Inferior parietal cortex (tissue), 1 donor: ENCODE results near the gene LARGE1.

Source experiments
- DNase-seq: peaks from one replicate; pipeline ENCODE4 v3.0.0-alpha.2; 2016; ENCODE audit errors: extremely low spot score

The LARGE1 gene

GRCh38 chr22:33913188-33913587, 7.1 kb downstream of the LARGE1 start:
- DNase-seq = no peak

DNA sequence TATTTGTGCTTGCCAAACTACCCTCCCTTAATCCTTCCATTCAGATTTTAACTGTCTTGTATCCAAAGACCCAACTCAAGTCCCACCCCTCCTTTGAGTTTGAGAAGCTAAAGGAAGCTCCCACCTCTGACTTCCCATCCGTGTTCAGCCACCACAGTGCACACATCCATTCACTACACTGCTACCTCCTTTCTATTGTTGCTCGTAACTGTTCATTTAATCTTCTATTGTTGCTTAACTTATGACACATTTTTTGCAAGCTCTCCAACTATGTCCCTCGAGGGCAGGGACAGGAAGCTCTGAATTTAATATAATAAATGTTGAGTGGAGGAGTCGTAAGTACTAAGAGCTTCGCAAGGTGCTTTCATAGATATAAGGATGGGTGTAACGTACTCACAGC, 10.4 kb downstream of the LARGE1 start:
- DNase-seq = no peak

- no peak for DNase-seq
Observed at GRCh38 chr22:33909075-33909458, 11.2 kb downstream of the LARGE1 start.

GRCh38 chr22:33908171-33909074, 11.9 kb downstream of the LARGE1 start:
- DNase-seq = no peak

DNA sequence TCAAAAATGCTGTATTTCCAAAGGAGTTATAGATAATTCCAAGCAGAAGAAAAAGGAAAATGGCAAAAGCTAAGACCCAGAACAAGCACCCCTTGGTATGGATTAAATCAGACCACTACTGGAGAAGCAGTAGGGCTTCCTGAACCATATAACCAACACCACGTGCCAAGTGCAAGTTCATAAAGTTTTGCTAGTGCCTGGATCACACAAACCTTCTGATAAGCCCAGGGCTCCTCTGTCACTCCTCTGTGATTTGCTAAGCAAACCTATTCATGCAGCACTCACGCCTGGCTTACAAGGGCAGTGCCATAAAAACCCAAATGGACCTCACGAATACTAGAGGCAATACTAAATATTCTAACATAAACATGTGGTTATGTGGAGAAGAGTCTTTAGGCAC, 13.3 kb downstream of the LARGE1 start:
- no peak for DNase-seq

GRCh38 chr22:33906475-33906874, 13.8 kb downstream of the LARGE1 start:
- DNase-seq = no peak

DNA sequence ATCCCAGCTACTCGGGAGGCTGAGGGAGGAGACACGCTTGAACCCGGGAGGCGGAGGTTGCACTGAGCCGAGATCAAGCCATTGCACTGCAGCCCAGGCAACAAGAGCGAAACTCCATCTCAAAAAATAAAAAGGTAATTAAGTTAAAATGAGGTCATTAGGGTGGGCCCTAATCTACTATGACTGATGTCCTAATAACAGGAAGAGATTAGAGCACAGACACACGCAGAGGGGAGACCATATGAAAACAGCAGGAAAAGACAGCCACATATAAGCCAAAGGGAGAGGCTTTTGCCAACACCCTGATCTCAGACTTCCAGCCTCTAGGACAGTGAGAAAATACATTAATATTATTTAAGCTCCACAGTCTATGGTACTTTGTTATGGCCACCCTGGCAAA, 17.3 kb downstream of the LARGE1 start:
- no peak for DNase-seq

GRCh38 chr22:33902073-33902472, 18.2 kb downstream of the LARGE1 start:
- no peak for DNase-seq

GRCh38 chr22:33898121-33898520, 22.2 kb downstream of the LARGE1 start:
- DNase-seq = no peak

DNA sequence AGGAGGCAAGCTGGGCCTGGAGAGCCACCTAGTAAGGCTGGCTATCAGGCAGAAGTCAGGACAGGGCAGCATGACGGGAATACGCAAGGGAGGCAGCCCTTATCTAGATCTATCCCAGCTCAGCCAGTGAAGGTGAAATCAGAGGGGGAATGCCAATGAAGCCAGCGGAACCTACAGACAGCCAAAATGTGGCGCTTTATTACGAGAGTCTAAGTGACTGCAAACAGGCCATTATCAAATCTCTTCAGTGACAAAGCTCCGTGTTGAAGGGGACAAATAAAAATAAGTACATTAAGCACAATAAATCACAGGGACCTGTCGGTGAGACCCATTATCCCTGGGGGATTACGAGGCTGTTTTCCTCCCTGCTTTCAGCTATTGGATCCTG, 22.8 kb downstream of the LARGE1 start:
- no peak for DNase-seq

- no peak for DNase-seq
Observed at GRCh38 chr22:33896575-33897447, 23.5 kb downstream of the LARGE1 start.

GRCh38 chr22:33896154-33896553, 24.1 kb downstream of the LARGE1 start:
- DNase-seq = no peak

DNA sequence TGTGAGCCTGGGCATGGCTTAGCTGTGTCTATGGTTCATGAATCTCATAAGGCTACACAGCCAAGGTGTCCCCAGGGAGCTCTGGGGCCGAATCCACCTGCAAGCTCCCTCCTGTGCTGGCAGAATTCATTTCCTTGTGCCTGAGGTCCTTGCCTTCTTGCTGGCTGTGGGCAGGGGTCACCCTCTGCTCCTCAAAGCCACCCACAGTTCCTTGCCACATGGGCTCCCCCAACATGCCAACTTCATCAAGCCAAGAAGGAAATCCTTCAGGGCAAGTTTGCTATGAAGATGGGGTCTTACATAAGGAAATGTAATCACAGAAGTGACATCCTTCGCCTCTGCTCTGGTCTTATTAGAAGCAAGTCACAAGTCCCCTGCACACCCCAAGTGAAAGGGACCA, 24.8 kb downstream of the LARGE1 start:
- DNase-seq = no peak

DNA sequence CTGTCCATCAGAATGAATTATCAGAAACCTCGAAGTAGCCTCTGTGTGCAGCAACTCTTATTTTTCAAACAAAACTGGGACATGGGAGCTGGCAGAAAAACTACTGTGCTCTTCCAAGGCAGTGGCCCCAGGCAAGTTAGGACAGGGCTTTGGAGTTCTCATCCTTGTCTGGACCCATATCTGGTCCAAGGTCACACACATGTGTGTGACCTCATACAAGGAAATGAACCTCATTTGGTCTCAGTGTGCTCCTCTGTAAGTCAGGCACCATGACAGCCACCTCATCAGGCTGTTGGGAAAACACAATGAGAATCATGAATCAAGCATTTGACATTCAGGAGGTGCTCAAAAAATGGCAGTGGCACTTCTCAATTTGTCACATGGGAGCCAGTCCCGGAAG, 25.8 kb downstream of the LARGE1 start:
- DNase-seq = no peak

GRCh38 chr22:33894036-33894435, 26.2 kb downstream of the LARGE1 start:
- no peak for DNase-seq

GRCh38 chr22:33893512-33893911, 26.8 kb downstream of the LARGE1 start:
- DNase-seq = no peak

- no peak for DNase-seq
Observed at GRCh38 chr22:33891992-33892391, 28.3 kb downstream of the LARGE1 start.

- no peak for DNase-seq
Observed at GRCh38 chr22:33891455-33891854, 28.8 kb downstream of the LARGE1 start.

- DNase-seq = no peak
Observed at GRCh38 chr22:33889748-33890147, 30.5 kb downstream of the LARGE1 start.

DNA sequence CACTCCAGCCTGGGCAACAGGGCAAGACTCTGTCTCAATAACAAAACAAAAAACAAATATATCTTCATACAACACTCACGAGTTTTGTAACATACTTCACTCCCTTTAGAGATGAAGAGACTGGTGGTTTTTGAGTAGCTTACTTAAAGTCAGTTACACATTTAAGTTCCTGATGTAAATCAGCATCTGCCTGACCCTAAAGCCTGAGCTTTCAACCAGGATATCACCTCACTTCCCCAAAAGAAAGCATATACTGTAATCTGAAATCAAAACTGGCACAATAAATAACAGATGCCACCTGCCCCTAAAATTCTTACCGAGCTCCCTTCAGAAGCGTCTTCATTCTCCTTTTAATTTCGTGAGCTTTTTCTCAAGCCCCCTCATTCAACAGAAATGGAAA, 31.5 kb downstream of the LARGE1 start:
- no peak for DNase-seq

DNA sequence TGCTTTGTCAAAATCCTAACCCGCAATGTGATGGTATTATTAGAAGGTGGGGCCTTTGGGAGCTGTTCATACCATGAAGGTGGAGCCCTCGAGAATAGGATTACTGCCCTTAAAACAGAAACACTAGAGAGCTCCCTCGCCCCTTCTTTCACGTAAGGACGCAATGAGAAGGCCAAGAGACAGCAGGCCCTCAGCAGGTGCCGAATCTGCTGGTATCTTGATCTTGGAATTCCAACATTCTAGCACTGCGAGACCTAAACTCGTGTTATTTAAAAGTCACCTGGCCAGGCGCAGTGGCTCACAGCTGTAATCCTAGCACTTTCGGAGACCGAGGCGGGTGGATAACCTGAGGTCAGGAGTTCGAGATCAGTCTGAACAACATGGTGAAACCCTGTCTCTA, 33.1 kb downstream of the LARGE1 start:
- DNase-seq = no peak

DNA sequence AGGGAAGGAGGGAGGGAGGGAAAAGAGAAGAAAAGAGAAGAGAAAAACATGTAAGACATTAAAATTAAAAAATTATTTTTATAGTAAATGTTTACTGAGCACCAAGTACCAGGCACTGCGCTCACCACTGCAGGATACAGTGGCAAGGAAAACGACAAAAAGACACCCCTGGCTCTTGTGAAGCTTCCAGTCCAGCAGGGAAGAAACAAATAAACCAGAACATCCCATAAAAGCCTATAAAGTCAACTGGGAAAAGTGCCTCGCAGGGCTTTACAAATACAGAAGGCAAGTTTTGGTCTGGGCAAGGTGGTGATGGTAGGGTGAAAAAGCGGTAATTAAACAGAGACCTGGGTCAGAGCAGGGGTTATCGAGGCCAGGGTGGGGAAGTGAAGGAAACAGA, 33.6 kb downstream of the LARGE1 start:
- no peak for DNase-seq

GRCh38 chr22:33884829-33885228, 35.4 kb downstream of the LARGE1 start:
- DNase-seq = no peak
